Small intestine (tissue), 7 donors: ENCODE measurements around the gene RCC2. TPM values are rescaled to one million over a fixed set of nuclear protein-coding genes. Genes with fewer than 3 reads are reported as not detected.
"Not testable (repeated sequence)": the region's sequence is repeated elsewhere in the genome, so short reads cannot be mapped to it uniquely, and the experiment has no call there.

Experiments used
- DNase-seq, 2 donors: peaks; one replicate each; pipeline versions ENCODE4 v3.0.0 to v3.0.0-alpha.2; 2013
- FAIRE-seq: peaks from 2 replicates; lab custom pipeline; 2012; peaks lifted over from hg19 to GRCh38; lab: Jason Lieb, UNC
- H3K27ac ChIP-seq, 3 donors: one replicate each; pipeline ENCODE4 v1.5.1; 2013; ENCODE audit warnings: low read length in 2 of 3, mild to moderate bottlenecking in 2 of 3, control low read depth in 1 of 3, inconsistent platforms in 1 of 3, low read depth in 1 of 3, moderate library complexity in 1 of 3
- H3K27me3 ChIP-seq, 3 donors: one replicate each; pipeline ENCODE4 v1.6.1; 2013; ENCODE audit warnings: low read length in 3 of 3, inconsistent platforms in 1 of 3; ENCODE audit not compliant: control insufficient read depth in 3 of 3, insufficient read depth in 3 of 3
- H3K36me3 ChIP-seq, 3 donors: one replicate each; pipeline ENCODE4 v1.6.1; 2013; ENCODE audit warnings: low read length in 3 of 3, inconsistent platforms in 1 of 3, low read depth in 1 of 3, mild to moderate bottlenecking in 1 of 3, moderate library complexity in 1 of 3; ENCODE audit not compliant: control insufficient read depth in 3 of 3, insufficient read depth in 2 of 3
- H3K4me1 ChIP-seq, 3 donors: one replicate each; pipeline ENCODE4 v1.6.1; 2013; ENCODE audit warnings: low read length in 2 of 3, inconsistent platforms in 1 of 3, low read depth in 1 of 3, mild to moderate bottlenecking in 1 of 3, moderate library complexity in 1 of 3; ENCODE audit not compliant: control insufficient read depth in 3 of 3, insufficient read depth in 2 of 3
- H3K4me3 ChIP-seq, 3 donors: one replicate each; pipeline ENCODE4 v1.5.1; 2013; ENCODE audit warnings: low read length in 3 of 3, control low read depth in 1 of 3, inconsistent platforms in 1 of 3, low read depth in 1 of 3, mild to moderate bottlenecking in 1 of 3, moderate library complexity in 1 of 3
- H3K9me3 ChIP-seq, 2 donors: one replicate each; pipeline ENCODE4 v1.6.1; 2013; ENCODE audit warnings: low read depth in 1 of 2, low read length in 1 of 2; ENCODE audit not compliant: control insufficient read depth in 2 of 2, insufficient read depth in 1 of 2
- WGBS, 3 donors: extraction: QIAGEN DNeasy Blood & Tissue Kit; methylation state at CpG; one replicate each; pipeline ENCODE4 v1.1.7; 2013; 5-methylcytosine and 5-hydroxymethylcytosine counted together
- polyA plus RNA-seq, 4 donors: library from polyadenylated mRNA; stranded (reverse) in 3 of 4; unstranded in 1 of 4; fragments of 200-250 nt in 3 of 4; fragments of 120-200 nt in 1 of 4; gene quantifications; one replicate each; pipeline versions ENCODE4 v1.2.1 to v1.2.3, GENCODE V29; 2013
- donor health status: healthy with polysubstance abuse.
- donor health status: control.
- donor health status: control.
- donor health status: Bipolar disorder and iron deficiency.
- donor health status: healthy.

RCC2 gene
- polyA plus RNA-seq, 4 donors, result 11.2 to 65.6 (median 29.6) TPM

GRCh38 chr1:17472814-17473213, 33.3 kb upstream of the RCC2 start:
- 21 to 55% (median 29%) methylated on average over 5 of the region's 5 CpGs for WGBS, 3 donors
- Histone ChIP-seq H3K4me1 (no peaks in the 10 kb centered on the region), H3K27ac (no peak overlapping the region), H3K27me3 (no peaks in the 10 kb centered on the region), H3K4me3 (no peak overlapping the region), H3K9me3 (no peaks in the 10 kb centered on the region), H3K36me3 (no peaks in the 10 kb centered on the region)
- DNase-seq, result no peak
- no peak for FAIRE-seq

DNA sequence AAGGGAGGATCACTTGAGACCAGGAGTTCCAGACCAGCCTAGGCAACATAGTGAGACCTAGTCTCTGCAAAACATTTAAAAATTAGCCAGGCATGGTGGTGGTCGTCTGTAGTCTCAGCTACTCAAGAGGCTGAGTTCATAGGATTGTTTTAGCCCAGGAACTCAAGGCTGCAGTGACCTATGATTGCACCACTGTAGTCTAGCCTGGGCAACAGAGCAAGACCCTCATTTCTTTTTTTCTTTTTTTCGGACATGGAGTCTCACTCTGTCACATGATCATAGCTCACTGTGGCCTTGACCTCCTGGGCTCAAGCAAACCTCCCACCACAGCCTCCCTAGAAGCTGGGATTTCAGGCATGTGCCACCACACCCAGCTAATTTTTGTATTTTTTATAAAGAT, 31.9 kb upstream of the RCC2 start:
- FAIRE-seq (no peak), DNase-seq (no peak)
- Histone ChIP-seq H3K27me3 (no peaks in the 10 kb centered on the region), H3K4me3 (no peak overlapping the region), H3K36me3 (no peaks in the 10 kb centered on the region), H3K27ac (no peak overlapping the region), H3K9me3 (no peaks in the 10 kb centered on the region), H3K4me1 (no peaks in the 10 kb centered on the region)
- WGBS, 3 donors, result 82 to 84% (median 82%) methylated on average over 2 of the region's 2 CpGs

DNA sequence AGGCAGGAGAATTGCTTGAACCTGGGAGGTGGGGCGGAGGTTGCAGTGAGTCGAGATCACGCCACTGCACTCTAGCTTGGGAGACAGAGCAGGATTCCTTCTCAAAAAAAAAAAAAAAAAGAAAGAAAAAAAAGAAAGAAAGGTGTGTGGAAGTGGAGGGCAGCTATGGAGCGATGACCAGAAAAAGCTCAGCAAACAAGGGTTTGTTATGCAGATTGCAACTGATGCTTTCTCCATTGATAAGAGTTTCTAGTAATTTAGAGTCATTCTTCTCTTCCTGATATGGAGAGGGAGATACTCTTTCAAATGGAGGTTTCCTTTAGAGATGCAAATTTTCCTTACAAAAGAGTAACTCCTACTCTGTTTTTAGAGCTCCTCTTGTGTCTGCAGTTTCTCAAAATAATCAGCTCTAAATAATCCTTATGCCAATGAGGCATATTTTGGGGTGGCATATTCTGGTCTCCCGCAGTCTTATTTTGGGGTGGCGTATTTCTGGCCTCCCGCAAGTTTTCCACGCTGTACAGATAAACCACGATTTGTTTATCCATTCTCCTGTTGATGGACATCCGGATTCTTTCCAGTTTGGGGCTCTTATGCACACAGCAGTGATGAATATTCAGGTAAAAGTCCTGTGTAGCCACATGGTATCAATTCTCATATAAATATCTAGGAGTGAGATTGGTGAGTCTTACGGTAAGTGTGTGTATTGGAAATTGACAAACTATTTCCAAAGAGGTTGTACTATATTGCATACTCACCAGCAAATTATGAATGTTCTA, 30.7 kb upstream of the RCC2 start:
- no peaks in the 10 kb centered on the region for H3K9me3 ChIP-seq
- DNase-seq, result no peak
- no peaks in the 10 kb centered on the region for H3K36me3 ChIP-seq
- no peak overlapping the region for H3K4me3 ChIP-seq
- no peaks in the 10 kb centered on the region for H3K27me3 ChIP-seq
- no peaks in the 10 kb centered on the region for H3K4me1 ChIP-seq
- H3K27ac ChIP-seq, result no peak overlapping the region
- no peak for FAIRE-seq
- WGBS, 3 donors, result 61 to 85% (median 76%) methylated on average over 11 of the region's 11 CpGs

DNA sequence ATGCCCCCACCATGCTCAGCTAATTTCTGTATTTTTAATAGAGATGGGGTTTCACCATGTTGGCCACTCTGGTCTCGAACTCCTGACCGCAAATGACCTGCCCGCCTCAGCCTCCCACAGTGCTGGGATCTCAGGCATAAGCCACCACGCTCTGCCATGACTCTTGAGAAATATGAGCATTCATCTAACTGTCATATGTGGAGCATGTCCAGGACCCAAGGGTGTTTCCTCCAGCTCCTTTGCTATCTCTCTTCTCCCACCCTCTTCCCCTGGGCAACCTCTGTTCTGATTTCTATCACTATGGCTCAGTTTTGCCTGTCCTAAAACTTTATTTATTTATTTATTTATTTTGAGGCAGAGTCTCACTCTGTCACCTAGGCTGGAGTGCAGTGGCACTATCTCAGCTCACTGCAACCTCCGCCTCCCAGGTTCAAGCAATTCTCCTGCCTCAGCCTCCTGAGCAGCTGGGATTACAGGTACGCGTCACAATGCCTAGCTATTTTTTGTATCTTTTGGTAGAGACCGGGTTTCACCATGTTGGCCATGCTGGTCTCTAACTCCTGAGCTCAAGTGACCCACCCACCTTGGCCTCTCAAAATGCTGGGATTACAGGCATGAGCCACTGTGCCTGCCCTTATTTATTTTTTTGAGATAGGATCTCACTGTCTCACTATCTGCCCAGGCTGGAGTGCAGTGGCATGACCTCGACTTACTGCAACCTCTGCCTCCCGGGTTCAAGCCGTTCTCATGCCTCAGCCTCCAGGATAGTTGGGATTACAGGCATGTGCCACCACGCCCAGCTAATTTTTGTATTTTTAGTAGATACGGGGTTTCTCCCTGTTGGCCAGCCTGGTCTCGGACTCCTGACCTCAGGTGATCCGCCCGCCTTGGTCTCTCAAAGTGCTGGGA, 29.1 kb upstream of the RCC2 start:
- not testable (repeated sequence) for H3K4me3 ChIP-seq, DNase-seq, H3K27ac ChIP-seq, H3K27me3 ChIP-seq, H3K9me3 ChIP-seq, H3K4me1 ChIP-seq, FAIRE-seq, H3K36me3 ChIP-seq
- WGBS, 3 donors, result 75 to 86% (median 81%) methylated on average over 16 of the region's 16 CpGs

DNA sequence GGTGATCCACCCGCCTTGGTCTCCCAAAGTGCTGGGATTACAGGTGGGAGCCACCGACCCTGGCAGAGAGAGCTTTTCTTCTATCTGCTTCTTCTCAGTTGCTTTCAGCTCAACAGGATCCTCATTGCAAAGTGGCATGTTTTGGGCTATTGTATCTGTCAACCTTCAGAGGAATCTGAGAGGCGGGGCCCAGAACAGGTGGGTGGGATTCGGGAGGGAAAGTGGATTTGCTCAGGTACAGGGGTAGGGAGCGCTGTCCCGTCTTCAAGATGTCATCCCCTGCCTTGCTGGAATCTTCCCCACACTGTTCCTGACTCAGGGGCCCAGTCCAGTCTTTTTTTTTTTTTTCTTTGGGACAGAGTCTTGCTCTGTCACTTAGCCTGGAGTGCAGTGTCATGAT, 26.9 kb upstream of the RCC2 start:
- no peak overlapping the region for H3K27ac ChIP-seq
- DNase-seq (no peak), FAIRE-seq (no peak)
- H3K9me3 ChIP-seq, result no peaks in the 10 kb centered on the region
- H3K4me1 ChIP-seq, result no peaks in the 10 kb centered on the region
- no peaks in the 10 kb centered on the region for H3K27me3 ChIP-seq
- no peak overlapping the region for H3K4me3 ChIP-seq
- WGBS, 3 donors, result 68 to 78% (median 73%) methylated on average over 6 of the region's 6 CpGs
- no peaks in the 10 kb centered on the region for H3K36me3 ChIP-seq

DNA sequence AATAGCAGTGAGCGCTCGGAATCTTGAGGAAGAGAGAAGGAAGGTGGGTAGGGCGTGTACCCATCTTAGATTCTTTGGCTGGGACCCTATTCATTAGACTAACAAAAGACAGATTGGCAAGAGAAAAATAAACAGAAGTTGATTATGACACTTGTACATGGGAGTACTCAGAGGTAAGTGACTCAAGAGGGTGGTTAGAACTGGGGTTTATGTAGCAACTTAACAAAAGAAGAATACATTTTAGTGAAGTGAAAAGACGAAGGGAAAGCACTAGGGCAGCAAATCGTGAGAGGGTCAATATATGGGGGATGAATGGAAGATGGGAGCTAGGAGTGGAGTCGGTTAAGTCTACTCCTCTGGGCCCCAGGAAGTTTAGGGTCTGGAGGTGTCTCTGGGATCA, 25.8 kb upstream of the RCC2 start:
- 73 to 76% (median 76%) methylated on average over 6 of the region's 6 CpGs for WGBS, 3 donors
- no peak overlapping the region for H3K4me3 ChIP-seq
- H3K9me3 ChIP-seq, result no peaks in the 10 kb centered on the region
- H3K36me3 ChIP-seq, result no peaks in the 10 kb centered on the region
- H3K27ac ChIP-seq, result no peak overlapping the region
- DNase-seq, result no peak
- H3K4me1 ChIP-seq, result no peaks in the 10 kb centered on the region
- no peaks in the 10 kb centered on the region for H3K27me3 ChIP-seq
- FAIRE-seq, result no peak

- Histone ChIP-seq H3K4me3 (no peak overlapping the region), H3K27ac (no peak overlapping the region), H3K27me3 (no peaks in the 10 kb centered on the region), H3K9me3 (no peaks in the 10 kb centered on the region), H3K36me3 (no peaks in the 10 kb centered on the region), H3K4me1 (no peaks in the 10 kb centered on the region)
- DNase-seq (no peak), FAIRE-seq (no peak)
Measured at GRCh38 chr1:17463991-17464390, 24.5 kb upstream of the RCC2 start.

- FAIRE-seq (no peak), DNase-seq (no peak)
- Histone ChIP-seq H3K4me1 (no peaks in the 10 kb centered on the region), H3K27me3 (no peaks in the 10 kb centered on the region), H3K9me3 (no peaks in the 10 kb centered on the region), H3K27ac (no peak overlapping the region), H3K4me3 (no peak overlapping the region), H3K36me3 (no peaks in the 10 kb centered on the region)
- WGBS, 3 donors, result 28 to 75% (median 52%) methylated on average over 5 of the region's 5 CpGs
Measured at GRCh38 chr1:17462669-17463068, 23.2 kb upstream of the RCC2 start.
